ENCODE measurements around the gene NDUFA8.

NDUFA8 gene

DNA sequence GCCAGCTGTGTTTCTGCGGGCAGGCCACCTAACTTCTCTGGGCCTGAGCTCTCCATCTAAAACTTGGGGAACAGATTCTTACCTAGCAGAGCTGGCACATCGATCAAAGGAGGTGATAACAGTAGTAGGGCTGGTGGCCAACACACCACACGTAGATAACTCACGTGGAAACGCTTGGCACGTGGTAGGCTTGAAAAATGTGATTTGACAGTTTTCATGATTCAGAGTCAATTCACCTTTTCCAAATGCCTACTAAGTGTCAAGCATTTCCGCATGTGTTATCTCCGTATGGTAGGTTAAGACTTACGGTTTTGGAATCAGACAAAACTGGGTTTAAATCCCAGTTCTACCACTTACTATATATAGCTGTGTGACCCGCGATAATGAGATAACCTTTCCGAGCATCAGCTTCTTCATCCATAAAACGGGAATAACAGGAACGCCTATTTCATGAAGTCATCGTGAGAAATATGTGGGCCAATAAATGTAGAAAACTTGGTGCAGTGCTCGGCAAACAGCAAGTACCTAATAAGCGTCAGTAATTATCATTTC is 25.5 kb downstream of the NDUFA8 start:
- FAIRE-seq (no peak), DNase-seq (ENCODE audit: insufficient read length) (no peak)
- TF ChIP-seq POLR2AphosphoS5 (IDR thresholded peaks at IDR 0.05; ENCODE audit: low read depth, low read length), result no peak
- no peak for TF ChIP-seq TAF1 (IDR thresholded peaks at IDR 0.05; ENCODE audit: borderline replicate concordance, low read depth, low read length)
- no peak for TF ChIP-seq POLR2A (IDR thresholded peaks at IDR 0.05; ENCODE audit: low read depth, low read length)

DNA sequence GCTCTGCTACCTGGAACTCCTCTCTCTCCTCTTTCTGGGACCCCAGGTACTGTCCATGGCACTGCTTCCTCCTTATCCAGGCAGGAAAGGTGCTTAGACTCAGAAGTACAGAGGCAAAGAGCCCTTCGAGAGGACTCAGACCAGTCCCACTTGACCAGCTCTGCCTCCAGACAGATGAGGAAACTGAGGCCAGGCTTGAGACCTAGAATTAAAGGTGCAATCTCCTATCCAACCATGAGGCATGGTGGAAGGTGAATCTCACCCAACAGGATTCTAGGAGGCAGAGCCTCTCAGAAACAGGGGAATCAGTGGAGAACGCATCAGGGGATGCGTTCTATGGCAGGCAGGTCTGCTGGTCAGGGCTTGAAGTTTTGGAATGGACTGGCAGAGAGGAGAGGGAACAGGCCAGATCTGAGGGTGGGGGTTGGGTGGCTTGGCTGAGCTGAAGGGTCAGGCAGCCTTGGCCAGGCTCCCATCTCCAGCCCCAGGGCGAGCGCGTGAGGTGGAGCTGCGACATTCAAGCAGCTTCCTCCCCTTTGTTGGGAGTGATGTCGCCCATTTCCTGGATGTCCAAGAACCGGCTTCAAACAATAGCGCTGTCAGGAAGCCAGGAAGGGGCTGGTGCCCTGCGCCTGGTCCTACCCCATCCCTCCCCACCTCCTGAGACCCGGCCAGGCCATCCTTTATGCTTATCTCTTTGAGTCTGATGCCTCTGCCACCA is 26.2 kb downstream of the NDUFA8 start:
- TF ChIP-seq POLR2AphosphoS5 (IDR thresholded peaks at IDR 0.05; ENCODE audit: low read depth, low read length) (no peak), TAF1 (IDR thresholded peaks at IDR 0.05; ENCODE audit: borderline replicate concordance, low read depth, low read length) (no peak), POLR2A (IDR thresholded peaks at IDR 0.05; ENCODE audit: low read depth, low read length) (no peak)
- FAIRE-seq, result no peak
- DNase-seq (ENCODE audit: insufficient read length), result no peak

DNA sequence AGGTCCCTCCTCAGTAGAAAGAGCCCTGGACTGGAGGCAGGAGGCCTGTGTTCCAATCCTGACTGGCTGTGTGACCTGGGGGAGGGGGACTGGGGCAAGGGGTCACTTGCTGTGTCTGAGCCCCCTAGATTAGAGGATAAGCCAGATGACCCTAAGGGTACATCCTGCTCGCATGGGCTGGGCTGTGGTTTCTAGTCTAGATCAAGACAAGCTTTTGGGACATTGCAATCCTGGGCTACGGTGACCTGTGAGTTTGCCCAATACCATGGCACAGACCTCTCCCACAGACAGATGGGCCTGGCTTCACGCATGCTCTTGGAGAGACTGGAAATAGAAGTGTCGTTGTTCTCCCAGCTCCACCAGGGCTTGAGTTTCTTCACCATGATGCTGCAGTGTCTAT is 27.0 kb downstream of the NDUFA8 start:
- FAIRE-seq (no peak), DNase-seq (ENCODE audit: insufficient read length) (no peak)
- TF ChIP-seq POLR2AphosphoS5 (IDR thresholded peaks at IDR 0.05; ENCODE audit: low read depth, low read length) (no peak), POLR2A (IDR thresholded peaks at IDR 0.05; ENCODE audit: low read depth, low read length) (no peak), TAF1 (IDR thresholded peaks at IDR 0.05; ENCODE audit: borderline replicate concordance, low read depth, low read length) (no peak)

DNA sequence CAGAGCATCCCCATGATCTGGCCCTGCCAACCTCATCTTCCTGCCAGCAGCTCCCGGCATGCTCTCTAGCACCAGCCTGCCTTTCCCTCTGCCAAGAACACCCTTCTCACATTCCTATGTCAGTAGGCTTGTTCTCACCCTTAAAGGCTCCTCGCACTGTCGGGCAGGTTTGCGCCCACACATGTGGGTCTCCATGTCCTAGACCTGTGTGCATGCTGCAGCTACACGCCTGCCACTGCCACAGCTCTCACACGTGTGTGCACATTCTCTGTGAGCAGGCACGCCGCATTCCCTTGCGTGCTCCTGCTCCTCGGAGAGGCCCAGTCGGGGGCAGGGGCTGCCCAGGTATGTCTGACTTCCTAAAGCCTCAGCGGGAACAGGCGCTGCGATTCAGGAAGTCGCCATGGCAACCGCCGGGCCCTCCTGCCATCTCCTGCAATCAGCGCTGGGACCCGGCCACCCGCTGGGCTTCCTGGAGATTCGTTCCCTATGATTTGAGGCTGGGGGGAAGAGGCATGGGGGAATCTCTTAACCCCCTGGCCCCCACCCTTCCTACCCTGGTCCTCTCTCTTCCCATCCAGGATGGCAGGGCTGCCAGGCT is 28.1 kb downstream of the NDUFA8 start:
- DNase-seq (ENCODE audit: insufficient read length) (no peak), FAIRE-seq (no peak)

DNA sequence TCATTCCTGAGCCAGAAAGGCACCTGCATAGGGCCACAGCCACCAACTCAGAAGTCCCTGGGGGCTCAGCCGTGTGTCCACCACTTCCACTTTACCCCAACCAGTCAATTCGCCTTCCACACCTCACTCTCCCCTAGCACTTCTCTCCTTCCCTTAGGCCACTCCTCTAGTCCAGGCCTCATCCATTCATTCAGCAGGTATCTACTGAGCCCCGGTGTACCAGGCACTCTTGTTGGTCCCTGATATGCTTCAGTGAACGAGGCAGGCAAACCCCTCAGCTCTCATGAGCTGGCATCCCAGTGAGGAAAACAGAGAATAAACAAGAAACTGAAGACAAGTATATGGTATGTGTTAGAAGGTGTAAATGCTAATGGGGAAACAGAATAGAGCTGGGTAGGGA is 28.7 kb downstream of the NDUFA8 start:
- DNase-seq (ENCODE audit: insufficient read length), result no peak
- TF ChIP-seq POLR2AphosphoS5 (IDR thresholded peaks at IDR 0.05; ENCODE audit: low read depth, low read length), result no peak
- TF ChIP-seq TAF1 (IDR thresholded peaks at IDR 0.05; ENCODE audit: borderline replicate concordance, low read depth, low read length), result no peak
- no peak for TF ChIP-seq POLR2A (IDR thresholded peaks at IDR 0.05; ENCODE audit: low read depth, low read length)

More for the DNA sequence above, 28.1 kb downstream of the NDUFA8 start:
- TF ChIP-seq TAF1 (IDR thresholded peaks at IDR 0.05; ENCODE audit: borderline replicate concordance, low read depth, low read length) (no peak), POLR2AphosphoS5 (IDR thresholded peaks at IDR 0.05; ENCODE audit: low read depth, low read length) (no peak), POLR2A (IDR thresholded peaks at IDR 0.05; ENCODE audit: low read depth, low read length) (no peak)

DNA sequence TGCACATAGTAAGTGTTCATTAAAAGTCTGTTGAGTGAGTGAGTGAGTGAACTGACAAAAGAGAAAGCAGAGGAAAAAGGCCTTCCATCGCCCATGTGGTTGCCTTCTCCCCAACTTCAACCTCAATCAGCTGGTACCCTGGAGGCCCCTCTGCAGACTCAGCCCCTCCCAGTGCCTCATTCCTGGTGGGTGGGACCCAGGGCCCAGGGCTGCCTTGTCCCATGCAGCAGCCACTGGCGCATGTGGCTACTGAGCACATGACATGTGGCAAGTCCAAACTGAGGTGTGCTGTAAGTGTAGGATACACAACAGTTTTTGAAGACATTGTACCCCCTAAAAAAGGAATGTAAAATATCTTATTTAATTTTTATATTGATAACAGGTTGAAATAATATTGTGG is 29.6 kb downstream of the NDUFA8 start:
- no peak for FAIRE-seq
- DNase-seq (ENCODE audit: insufficient read length), result no peak
- TF ChIP-seq TAF1 (IDR thresholded peaks at IDR 0.05; ENCODE audit: borderline replicate concordance, low read depth, low read length) (no peak), POLR2A (IDR thresholded peaks at IDR 0.05; ENCODE audit: low read depth, low read length) (no peak), POLR2AphosphoS5 (IDR thresholded peaks at IDR 0.05; ENCODE audit: low read depth, low read length) (no peak)

More for the DNA sequence above, 28.7 kb downstream of the NDUFA8 start:
- FAIRE-seq, result no peak

DNA sequence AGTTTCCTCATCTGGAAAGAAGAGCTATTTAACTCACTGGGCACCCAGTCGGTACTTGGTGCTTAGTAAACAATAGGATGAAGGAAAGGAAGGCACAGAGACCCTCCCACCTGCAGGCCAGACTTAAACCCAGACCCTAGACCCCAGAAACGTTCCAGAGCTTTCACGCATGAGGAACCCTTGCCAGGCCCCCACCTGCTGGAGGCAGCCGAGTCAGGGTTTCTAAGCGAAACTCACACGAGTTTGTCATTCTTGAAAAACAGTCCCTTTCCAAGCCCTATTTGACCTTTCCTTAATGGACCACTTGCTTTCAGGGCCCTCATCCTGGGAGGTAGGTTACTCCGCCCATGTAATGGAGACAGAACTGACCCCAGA is 30.6 kb downstream of the NDUFA8 start:
- DNase-seq (ENCODE audit: insufficient read length), result no peak
- no peak for FAIRE-seq
- TF ChIP-seq TAF1 (IDR thresholded peaks at IDR 0.05; ENCODE audit: borderline replicate concordance, low read depth, low read length) (no peak), POLR2AphosphoS5 (IDR thresholded peaks at IDR 0.05; ENCODE audit: low read depth, low read length) (no peak), POLR2A (IDR thresholded peaks at IDR 0.05; ENCODE audit: low read depth, low read length) (no peak)

DNA sequence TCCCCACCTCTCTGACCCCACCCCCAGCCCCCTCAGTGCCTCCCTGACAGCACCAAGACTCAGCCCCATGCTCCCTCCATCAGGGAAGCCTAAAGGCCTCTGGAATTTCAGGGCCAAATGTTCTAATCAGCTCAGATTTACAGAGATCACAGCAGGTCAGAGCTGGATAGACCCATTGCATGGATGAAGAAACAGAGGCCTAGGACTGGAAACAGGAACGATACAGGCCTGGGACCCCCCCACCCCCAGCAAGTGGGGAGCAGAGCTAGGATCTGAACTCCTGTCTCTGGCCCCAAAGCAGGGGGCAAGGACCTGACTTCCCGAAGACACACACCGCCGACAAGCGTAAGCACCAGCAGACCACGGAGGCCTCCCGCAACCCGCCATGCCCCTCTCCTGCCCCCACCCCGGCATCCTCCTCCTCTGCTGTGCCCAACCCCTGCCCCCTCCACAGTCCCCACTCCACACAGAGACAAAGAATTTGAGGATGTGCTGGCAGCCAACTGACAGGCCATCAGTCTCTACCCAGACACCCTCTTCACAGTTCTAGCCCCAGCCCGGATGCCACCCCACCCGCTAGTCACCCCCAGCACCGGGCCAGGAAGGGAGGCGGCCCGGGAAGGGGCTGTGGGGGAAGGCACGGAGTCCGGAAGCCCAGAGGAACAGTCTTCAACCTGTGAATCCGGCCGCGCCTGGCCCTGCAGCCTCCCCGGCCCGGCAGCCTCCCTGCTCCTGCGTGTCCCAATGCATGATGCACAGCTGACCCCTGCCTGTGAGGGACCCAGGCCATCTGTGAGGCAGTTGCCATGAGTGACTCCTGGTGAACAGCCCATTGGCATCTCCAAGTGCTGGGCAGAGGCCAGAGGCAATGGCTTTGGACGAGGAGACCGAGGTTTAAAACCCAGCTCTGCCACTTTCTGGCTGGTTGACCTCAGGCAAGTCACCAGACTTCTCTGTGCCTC is 31.3 kb downstream of the NDUFA8 start:
- DNase-seq (ENCODE audit: insufficient read length), result no peak
- FAIRE-seq, result no peak

DNA sequence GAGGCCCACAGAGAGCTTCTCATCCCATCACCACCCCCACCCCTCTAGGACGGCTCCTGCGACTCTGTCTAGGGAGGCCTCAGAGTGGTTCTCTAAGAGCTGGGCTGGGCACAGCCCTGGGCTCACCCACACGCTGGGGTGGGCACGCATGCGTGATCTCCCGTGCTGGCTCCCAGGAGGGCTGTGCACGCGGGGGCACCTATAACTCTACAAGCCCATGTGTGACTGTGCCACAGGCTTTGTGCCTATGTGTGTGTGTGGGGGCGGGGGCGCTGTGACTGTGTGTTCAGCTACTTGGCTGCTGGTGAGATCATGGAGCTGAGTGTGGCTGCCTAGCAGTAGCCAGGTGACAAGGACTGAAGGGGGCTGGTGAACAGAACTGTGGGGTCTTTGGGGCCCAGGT is 32.2 kb downstream of the NDUFA8 start:
- DNase-seq (ENCODE audit: insufficient read length), result no peak
- TF ChIP-seq POLR2A (IDR thresholded peaks at IDR 0.05; ENCODE audit: low read depth, low read length) (no peak), TAF1 (IDR thresholded peaks at IDR 0.05; ENCODE audit: borderline replicate concordance, low read depth, low read length) (no peak), POLR2AphosphoS5 (IDR thresholded peaks at IDR 0.05; ENCODE audit: low read depth, low read length) (no peak)
- FAIRE-seq, result no peak

More for the DNA sequence above, 31.3 kb downstream of the NDUFA8 start:
- no peak for TF ChIP-seq POLR2A (IDR thresholded peaks at IDR 0.05; ENCODE audit: low read depth, low read length)
- TF ChIP-seq TAF1 (IDR thresholded peaks at IDR 0.05; ENCODE audit: borderline replicate concordance, low read depth, low read length), result no peak
- TF ChIP-seq POLR2AphosphoS5 (IDR thresholded peaks at IDR 0.05; ENCODE audit: low read depth, low read length), result no peak

DNA sequence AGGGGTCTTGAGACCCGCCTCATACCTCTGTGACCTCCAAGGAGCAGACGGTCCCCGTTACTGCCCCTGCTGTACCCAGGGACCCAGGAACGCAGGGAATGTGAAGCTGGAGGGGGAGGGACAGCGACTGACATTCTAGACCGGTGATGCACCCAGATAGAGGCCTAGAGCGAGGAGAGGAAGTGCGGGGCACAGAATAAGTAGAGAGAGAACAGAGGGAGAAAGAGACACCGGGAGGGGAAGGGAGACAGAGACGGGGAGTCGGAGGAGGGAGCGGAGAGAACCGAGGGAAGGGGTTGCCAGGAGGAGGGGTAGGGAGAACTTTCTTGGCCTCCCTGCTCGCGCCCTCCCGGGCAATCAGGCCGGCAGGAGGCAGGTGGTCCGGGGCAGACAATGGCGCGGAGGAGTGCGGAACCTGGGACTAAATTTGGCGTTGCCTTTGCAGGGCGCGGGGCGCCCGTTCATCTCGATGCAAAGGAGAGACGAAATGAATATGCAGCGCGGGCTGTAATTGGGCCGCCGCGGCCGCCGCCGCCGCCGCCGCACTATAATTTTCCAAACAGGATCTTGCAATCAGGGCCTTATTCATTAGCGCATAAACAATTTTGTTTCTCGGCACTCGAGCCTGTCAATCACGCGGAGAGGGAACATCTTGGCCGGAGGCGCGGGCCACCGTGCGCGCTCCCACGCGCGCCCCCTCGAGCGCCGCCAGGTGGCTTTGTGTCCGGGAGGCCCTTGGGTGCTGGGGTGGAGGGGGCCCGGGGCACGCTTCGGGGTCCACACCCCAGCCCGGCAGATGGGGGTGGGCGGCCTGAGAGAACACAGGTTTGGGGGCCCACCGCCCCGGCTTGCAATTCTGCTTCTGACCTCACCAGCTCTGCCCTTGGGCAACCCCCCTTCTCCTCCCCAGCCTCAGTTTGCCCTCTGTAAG is 33.0 kb downstream of the NDUFA8 start:
- no peak for DNase-seq (ENCODE audit: insufficient read length)
- TF ChIP-seq POLR2AphosphoS5 (IDR thresholded peaks at IDR 0.05; ENCODE audit: low read depth, low read length), result no peak
- TF ChIP-seq POLR2A (IDR thresholded peaks at IDR 0.05; ENCODE audit: low read depth, low read length), result no peak
- TF ChIP-seq TAF1 (IDR thresholded peaks at IDR 0.05; ENCODE audit: borderline replicate concordance, low read depth, low read length), result no peak
- FAIRE-seq, result no peak
